ENCODE results near the gene MOB1B. TPM values are rescaled to one million over a fixed set of nuclear protein-coding genes. Genes with fewer than 3 reads are reported as not detected.
A peak's percentile ranks its signal among the peaks of the same experiment; 100 is the strongest.
"Not testable (repeated sequence)": the region's sequence is repeated elsewhere in the genome, so short reads cannot be mapped to it uniquely, and the experiment has no call there.

MOB1B gene
- total RNA-seq, 1 donor from 2014 or later = 28.8 TPM

GRCh38 chr4:71025654-71026053, 123.5 kb downstream of the MOB1B start:
- Mint-ChIP-seq H3K36me3 (ENCODE audit: low read depth) (peaks cover 6% of the 10 kb centered on the region), H3K4me3 (ENCODE audit: unreplicated experiment) (no peak overlapping the region), H3K27ac (ENCODE audit: unreplicated experiment) (peak overlapping the region; percentile 27), H3K4me1 (ENCODE audit: low read depth) (peaks cover 17% of the 10 kb centered on the region), H3K27me3 (ENCODE audit: low read depth) (no peaks in the 10 kb centered on the region), H3K9me3 (ENCODE audit: low read depth) (no peaks in the 10 kb centered on the region)
- DNase-seq (ENCODE audit: low spot score) = no peak
- no peak for TF ChIP-seq CTCF (IDR thresholded peaks at IDR 0.05)

- Mint-ChIP-seq H3K27ac (ENCODE audit: unreplicated experiment) (peak overlapping the region; percentile 57), H3K27me3 (ENCODE audit: low read depth) (no peaks in the 10 kb centered on the region), H3K4me1 (ENCODE audit: low read depth) (peaks cover 15% of the 10 kb centered on the region), H3K36me3 (ENCODE audit: low read depth) (peaks cover 8% of the 10 kb centered on the region), H3K4me3 (ENCODE audit: unreplicated experiment) (no peak overlapping the region), H3K9me3 (ENCODE audit: low read depth) (no peaks in the 10 kb centered on the region)
- no peak for DNase-seq (ENCODE audit: low spot score)
- TF ChIP-seq CTCF (IDR thresholded peaks at IDR 0.05) = no peak
These were observed 123.9 kb downstream of the MOB1B start for GRCh38 chr4:71026086-71026485.

GRCh38 chr4:71027611-71028010, 125.4 kb downstream of the MOB1B start:
- TF ChIP-seq CTCF (IDR thresholded peaks at IDR 0.05) = no peak
- peaks cover 19% of the 10 kb centered on the region for H3K36me3 Mint-ChIP-seq (ENCODE audit: low read depth)

GRCh38 chr4:71029504-71029903, 127.3 kb downstream of the MOB1B start:
- DNase-seq (ENCODE audit: low spot score) = no peak
- Mint-ChIP-seq H3K9me3 (ENCODE audit: low read depth) (no peaks in the 10 kb centered on the region), H3K4me1 (ENCODE audit: low read depth) (peaks cover 21% of the 10 kb centered on the region), H3K27me3 (ENCODE audit: low read depth) (no peaks in the 10 kb centered on the region), H3K4me3 (ENCODE audit: unreplicated experiment) (no peak overlapping the region), H3K36me3 (ENCODE audit: low read depth) (peaks cover 24% of the 10 kb centered on the region), H3K27ac (ENCODE audit: unreplicated experiment) (no peak overlapping the region)
- no peak for TF ChIP-seq CTCF (IDR thresholded peaks at IDR 0.05)

More at GRCh38 chr4:71027611-71028010, 125.4 kb downstream of the MOB1B start:
- Mint-ChIP-seq H3K27me3 (ENCODE audit: low read depth) (no peaks in the 10 kb centered on the region), H3K4me3 (ENCODE audit: unreplicated experiment) (no peak overlapping the region), H3K27ac (ENCODE audit: unreplicated experiment) (no peak overlapping the region), H3K9me3 (ENCODE audit: low read depth) (no peaks in the 10 kb centered on the region), H3K4me1 (ENCODE audit: low read depth) (peaks cover 21% of the 10 kb centered on the region)
- no peak for DNase-seq (ENCODE audit: low spot score)

- not testable (repeated sequence) for H3K9me3 Mint-ChIP-seq (ENCODE audit: low read depth); H3K4me1 Mint-ChIP-seq (ENCODE audit: low read depth); H3K27me3 Mint-ChIP-seq (ENCODE audit: low read depth); DNase-seq (ENCODE audit: low spot score); H3K4me3 Mint-ChIP-seq (ENCODE audit: unreplicated experiment)
- Mint-ChIP-seq H3K27ac (ENCODE audit: unreplicated experiment) (peak overlapping the region; percentile 41), H3K36me3 (ENCODE audit: low read depth) (peaks cover 22% of the 10 kb centered on the region)
These were observed 129.9 kb downstream of the MOB1B start for GRCh38 chr4:71032106-71032505.

Other genes with a start within 250 kb of the MOB1B start
- not detected in 3 replicates for gene JCHAIN, start 235.9 kb upstream of the MOB1B start, total RNA-seq
- gene UTP3, start 213.8 kb upstream of the MOB1B start, total RNA-seq = 23.8 to 31.2 TPM (median 25.7 TPM) in 3 replicates
- 36.3 to 65.4 TPM (median 39.3 TPM) in 3 replicates for gene RUFY3, start 180.4 kb upstream of the MOB1B start, total RNA-seq
- 79.5 to 84.6 TPM (median 83.4 TPM) in 3 replicates for gene GRSF1, start 62.5 kb upstream of the MOB1B start, total RNA-seq
- 14.0 to 16.7 TPM (median 14.9 TPM) in 3 replicates for gene DCK, start 91.3 kb downstream of the MOB1B start, total RNA-seq